HL-60/S4 treated with phorbol 12-myristate 13-acetate at 8.2 ng/mL for 4 days and 3 days (cell line): ENCODE measurements around the gene ELL.
"Not testable (repeated sequence)": the region's sequence is repeated elsewhere in the genome, so short reads cannot be mapped to it uniquely, and the experiment has no call there.

Experiments used
- in situ Hi-C: fragments of 300-500 bp; cut with MboI; formaldehyde crosslinking; loops from 2 replicates; pipeline ENCODE4 v1.15.0; 2022; ENCODE audit warnings: low sequenced_read_pairs

ELL gene

DNA sequence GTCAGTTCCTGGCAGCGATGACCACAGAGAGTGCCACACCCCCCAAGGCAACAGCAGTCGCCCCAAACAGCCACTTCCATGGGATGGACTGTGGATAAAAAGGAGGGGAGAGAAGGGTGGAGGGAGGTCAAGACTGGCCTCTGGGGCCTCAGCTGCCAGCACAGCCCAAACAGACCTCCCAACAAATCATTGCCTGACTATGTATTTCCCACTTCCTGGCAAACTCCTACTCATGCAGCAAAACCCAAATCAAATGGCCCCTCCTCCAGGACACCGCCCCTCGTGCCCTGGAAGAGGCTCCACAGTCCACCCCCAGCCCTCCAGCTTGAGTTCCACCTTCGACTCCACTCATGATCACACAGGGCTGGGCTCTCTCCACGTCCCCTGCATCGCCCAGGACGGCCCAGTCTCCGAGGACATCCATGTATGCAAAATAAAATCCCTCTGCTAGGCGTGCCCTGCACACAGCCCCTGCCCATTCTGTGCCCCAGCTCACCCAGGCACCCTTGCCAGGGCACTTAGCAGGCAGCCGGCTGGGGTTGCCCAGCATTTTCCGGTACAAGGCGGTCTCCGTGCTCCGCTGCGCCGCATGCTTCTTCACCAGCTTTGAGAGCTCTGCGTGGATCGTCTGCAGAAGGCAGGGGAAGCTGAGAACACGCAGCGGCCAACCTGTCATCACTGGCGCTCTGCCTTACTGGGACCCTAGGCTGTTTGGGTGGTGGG, 10.5 kb upstream of the ELL start:
- in situ Hi-C loops, result no loop called here

DNA sequence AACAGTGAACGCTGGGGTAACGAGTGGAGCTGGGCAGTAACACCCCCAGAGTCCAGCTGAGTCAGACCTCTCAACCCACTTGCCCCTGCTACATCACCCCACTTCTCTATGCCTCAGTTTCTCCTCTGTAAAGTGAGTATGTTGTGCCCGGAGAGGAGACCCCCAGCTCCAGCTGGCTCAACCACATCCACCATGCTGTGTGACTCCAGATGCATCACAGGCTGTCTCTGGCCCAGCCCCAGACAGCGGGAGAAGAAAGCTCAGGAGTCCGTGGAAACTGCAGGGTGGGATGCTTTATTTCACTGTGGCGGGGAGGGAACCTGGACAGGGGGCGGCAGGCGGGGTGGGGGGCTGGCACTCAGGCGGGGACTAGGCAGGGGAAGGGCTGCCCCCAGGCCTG, 9.6 kb upstream of the ELL start:
- in situ Hi-C loops, result no loop called here

DNA sequence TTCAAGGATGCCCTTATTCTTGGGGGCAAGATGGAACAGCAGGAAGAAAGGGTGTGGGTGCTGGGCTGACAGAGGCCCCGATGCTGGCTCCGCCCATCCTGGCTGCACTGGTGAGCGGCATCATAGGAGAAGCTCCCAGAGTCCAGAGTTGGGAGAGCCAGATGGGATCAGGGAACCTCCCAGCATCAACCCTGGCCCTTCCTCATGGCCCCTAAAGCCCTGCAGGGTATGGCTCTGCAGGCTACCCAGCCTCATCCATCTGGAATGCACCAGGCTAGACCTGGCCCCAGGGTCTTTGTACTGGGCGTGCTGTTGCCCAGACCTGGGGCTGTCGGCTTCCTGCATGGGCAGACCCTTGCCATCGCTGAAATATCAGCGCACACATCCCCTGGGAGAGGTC, 7.9 kb upstream of the ELL start:
- in situ Hi-C loops, result no loop called here

DNA sequence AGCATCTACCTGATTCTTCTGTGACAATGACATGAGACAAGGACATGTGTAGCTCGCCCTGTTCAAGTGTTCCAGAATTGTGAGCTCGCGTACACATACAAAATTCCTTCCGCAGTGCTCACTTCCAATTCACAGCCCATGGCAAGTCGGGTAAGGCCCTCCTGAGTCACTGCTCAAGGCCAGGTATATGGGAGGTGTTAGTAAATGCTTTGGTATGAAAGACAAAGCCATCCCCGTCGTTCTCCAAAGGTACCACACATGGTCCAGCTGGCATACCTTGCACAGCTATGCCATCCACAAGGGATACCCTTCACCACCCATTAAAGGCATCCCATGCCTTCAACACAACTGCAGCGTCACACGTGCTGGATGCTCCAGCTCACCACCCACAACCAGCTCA, 4.4 kb upstream of the ELL start:
- in situ Hi-C loops, result no loop called here

DNA sequence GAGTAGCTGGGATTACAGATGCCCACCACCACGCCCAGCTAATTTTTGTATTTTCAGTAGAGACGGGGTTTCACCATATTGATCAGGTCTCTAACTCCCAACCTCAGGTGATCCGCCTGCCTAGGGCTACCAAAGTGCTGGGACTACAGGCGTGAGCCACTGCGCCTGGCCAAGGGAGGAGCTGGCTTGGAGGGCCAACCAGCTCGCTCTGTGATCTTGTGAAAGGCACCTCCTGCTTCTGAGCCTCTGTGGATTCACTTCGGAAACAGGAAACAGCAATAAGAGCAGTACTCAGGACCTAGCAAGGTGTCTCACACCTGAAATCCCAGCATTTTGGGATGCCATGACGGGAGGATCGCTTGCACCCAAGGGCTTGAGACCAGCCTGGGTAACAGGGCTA, 2.0 kb upstream of the ELL start:
- in situ Hi-C loops, result no loop called here

DNA sequence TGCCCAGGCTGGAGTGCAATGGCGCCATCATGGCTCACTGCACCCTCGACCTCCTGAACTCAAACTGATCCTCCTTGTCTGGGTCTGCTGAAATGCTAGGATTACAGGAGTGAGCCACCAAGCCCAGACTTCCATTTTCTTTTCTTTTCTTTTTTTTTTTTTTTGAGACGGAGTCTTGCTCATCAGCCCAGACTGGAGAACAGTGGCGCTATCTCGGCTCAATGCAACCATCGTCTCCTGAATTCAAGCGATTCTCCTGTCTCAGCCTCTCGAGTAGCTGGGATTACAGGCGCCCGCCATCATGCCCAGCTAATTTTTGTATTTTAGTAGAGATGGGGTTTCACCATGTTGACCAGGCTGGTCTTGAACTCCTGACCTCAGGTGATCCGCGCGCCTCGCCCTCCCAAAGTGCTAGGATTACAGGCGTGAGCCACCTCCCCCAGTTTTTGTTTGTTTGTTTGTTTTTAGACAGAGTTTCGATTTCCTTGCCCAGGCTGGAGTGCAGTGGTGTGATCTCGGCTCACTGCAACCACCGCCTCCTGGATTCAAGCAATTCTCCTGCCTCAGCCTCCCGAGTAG, 1.1 kb upstream of the ELL start:
- in situ Hi-C loops, result not testable (repeated sequence)

DNA sequence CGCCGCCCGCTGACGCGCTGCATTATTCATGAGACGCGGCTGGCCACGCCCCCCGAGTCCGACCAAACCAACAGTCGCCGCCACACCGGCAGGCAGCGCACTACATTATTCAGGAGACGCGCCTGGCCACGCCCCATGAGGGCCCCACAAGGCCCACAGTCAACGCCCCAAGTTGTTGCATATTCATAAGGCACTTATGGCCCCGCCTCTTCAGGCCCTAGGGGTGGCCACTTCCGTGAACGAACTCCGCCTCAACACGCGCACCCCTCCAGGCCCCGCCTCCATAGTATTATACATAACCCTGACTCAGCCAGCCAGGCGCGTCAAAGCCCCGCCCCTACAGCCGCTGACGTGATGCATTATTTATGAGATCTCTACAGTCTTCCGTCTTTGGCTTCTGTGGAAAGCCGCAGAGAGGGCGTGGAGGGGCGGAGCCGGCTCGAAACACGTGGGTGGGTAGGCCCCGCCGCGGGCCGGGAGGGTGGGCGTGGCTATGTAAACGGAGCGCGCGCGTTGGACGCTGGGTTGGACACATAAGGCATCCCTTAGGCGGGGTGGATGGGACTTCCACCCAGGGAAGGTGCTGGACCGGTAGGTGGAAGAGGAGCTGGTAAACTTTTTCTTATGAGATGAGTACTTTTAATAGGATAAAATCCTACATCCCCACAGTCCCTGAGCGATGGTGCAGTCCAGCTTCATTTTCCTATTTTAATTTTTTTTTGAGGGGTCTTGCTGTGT, 423 bp upstream of the ELL start:
- in situ Hi-C loops, result no loop called here

DNA sequence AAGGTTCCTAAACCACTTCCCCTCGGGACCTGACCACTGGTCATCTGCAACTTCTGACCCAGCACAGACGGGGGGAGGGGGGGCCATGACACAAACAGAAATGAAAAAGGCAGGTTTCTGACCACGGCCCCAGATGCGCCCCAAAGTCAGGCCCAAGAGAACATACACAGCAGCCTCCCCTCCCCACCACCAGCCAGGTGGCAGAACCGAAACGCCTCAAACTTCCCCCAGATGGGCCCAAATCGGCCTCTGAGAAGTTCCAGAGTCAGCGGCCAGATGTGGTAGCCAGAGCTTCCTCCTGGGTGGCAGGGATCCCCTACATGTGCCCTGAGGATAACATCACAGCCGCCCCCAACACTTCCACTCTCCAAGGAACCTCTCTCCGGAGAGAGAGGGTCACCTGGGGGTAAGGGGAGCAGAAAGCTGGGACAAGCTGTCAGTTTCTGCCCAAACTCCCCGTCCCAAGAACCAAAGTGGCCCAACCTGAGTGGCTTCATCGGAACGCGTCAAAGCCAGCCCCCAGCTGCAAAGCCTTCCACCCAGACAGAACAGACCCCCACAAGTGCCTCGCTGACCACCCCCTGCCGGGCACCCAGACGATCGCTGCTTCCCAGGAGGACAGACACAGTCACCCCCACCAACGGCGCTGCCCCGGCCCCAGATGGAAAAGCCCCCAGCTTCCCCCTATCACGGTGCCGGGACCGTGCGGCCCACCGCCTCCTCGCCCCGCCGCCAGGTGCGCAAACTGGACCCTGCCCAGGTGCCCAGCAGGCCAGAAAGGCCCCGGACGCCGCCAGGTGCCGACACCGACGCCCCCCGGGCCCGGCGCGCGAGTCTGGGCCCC, 800 bp downstream of the ELL start:
- in situ Hi-C loops, result no loop called here

DNA sequence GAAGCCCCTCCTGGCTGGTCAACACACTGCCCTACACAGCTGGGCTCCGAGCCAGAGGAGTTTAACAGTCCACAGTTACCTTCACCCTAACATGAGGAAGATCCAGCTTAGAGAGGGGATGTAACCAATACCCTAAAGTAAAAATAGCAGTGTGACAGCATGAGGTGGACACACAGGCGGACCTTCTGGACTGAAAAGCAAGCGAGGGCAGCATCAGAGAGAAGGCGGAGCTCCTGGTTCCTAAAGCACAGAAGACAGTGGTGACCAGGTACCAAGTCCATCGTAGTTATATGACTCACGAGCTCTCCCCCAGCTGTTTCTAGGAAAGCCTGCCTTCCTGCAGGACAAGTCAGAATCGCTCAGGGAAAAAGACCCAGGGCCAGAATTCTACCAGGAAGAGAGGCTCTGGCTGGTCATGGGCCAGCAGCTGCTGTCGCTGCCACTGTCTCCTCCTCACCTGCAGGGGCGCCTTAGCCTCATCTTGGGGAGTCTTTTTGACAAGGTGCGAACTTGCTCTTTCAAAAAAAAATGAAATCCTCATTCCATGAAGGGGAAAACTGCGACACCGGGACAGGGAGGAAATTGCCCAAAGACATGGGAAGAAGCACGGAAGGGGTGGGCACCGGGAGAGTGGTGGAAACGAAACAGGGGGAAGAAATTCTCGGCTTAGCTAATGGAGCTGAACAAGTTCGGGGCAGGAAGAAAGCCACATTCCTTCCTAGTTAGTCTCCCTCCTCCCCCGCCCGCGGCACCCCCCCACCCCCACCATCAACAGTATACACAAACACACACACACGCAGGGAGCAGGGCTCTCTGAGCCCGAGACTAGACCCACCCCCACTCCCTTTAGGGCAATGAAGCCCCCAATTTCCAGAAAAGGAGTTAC, 1.7 kb downstream of the ELL start:
- in situ Hi-C loops, result no loop called here

DNA sequence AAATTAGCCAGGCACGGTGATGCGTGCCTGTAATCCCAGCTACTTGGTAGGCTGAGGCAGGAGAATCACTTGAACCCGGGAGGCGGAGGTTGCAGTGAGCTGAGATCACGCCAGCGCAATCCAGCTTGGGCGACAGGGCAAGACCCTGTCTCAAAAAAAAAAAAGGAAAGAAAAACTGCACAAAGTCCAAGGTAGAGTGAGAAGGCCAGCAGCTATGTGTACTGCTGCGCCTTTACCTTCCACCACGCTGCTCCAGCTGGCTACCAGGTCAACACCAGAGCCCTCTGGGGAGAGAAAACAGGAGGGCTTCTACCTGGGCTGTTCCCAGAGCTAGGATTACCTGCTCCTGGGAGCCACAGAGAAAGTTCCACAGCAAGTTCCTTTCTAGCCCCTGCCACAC, 3.2 kb downstream of the ELL start:
- in situ Hi-C loops, result no loop called here

DNA sequence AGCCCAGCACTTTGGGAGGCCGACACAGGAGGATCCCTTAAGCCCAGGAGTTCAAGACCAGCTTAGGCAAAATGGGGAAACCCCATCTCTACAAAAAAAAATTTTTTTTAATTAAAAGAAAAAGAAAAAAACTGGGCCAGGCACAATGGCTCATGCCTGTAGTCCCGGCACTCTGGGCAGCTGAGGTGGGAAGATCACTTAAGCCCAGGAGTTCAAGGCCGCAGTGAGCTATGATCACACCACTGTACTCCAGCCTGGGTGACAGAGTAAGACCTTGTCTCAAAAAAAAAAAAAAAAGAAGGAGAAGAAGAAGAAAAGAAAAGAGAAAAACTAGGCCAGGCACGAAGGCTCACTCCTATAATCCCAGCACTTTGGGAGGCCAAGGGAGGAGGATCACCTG, 4.3 kb downstream of the ELL start:
- in situ Hi-C loops, result no loop called here

DNA sequence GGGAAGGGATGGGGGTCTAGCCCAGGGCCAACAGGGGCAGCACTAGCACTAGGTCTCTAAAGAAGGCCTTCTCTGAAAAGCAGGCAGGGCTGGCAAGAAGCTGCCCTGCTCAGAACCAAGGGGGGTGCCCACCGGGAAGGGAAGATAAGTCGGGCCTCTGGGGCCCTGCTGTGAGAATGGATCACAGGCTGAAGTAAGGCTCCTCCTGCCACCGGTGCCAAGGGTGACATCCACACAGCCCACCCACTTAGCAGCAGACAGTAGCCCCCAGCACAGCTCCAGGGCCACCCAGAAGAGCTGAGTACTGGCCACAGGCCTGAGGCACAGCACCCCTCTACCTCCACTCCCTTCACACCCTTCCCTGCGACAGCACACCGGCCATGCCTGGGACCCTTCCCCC, 5.9 kb downstream of the ELL start:
- in situ Hi-C loops, result no loop called here

DNA sequence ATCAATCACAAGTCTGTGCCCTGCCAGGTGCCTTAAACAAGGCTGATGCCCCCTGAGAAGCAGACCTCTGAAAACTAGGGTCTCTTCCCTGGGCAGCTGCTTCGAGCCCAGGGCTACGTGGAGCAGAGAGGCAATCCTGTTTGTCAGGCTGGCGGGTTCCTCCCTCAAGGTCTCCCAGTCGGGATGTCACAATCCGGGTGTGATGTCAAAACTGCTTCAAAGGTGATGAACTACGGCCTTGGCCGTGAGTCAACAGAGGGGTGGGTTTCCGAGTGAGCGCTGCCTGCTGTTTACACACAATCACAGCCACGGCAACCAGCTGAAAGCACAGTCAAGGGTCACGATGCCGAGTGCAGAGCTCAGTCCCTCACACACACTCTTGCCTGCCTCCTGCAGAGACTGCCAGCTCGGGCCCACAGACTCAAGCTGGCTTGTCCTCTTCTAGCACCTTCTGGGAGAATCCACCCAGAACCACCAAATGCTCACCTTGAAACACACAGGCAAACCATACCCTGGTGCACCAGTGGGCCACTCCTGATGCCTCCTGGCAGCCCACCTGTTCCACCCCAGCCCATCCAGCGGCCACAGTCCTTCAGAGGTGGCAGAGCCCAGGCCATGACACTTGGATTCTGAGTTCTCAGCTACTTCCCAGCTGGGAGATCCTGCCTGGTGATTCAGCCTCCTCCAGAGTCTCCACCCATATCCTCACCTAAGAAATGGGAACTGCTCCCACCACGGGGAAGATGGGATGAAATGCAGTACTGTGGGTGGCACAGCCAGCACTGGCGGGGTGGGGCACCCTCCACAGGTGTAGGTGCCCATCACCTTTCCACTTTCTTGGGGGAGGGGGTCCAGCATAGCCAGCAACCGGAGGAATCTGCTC, 6.8 kb downstream of the ELL start:
- in situ Hi-C loops, result no loop called here

DNA sequence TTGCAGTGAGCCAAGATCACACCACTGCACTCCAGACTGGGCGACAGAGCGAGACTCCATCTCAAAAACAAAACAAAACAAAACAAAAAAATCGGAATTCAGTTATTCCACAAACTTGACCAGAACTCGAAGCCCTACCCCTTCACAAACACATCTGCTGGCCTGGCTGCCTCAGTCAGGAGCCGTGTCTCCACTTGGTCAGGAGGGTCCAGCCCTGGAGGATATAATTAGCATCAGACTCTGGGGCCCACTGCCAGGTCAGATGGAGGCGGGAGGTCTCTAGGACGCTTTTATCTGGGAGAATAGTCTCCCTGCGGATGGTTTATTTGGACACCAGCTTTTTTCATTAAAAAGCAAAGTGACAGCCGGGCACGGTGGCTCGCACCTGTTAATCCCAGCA, 8.0 kb downstream of the ELL start:
- in situ Hi-C loops, result no loop called here

DNA sequence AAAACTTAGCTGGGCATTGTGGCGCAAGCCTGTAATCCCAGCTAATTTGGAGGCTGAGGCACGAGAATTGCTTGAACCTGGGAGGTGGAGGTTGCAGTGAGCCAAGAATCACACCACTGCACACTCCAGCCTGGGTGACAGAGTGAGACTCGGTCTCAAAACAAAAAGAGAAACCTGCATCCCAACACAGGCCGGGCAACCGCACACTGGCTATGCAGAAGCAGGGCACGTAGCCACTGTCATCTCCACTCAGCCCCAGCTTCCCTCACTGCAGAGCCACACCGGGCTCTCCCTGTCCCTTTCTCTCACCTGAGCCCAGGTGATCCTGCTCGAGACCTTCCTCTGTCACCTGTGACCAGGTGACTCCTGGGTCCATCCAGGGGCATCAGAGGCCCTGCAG, 11.7 kb downstream of the ELL start:
- in situ Hi-C loops, result no loop called here

DNA sequence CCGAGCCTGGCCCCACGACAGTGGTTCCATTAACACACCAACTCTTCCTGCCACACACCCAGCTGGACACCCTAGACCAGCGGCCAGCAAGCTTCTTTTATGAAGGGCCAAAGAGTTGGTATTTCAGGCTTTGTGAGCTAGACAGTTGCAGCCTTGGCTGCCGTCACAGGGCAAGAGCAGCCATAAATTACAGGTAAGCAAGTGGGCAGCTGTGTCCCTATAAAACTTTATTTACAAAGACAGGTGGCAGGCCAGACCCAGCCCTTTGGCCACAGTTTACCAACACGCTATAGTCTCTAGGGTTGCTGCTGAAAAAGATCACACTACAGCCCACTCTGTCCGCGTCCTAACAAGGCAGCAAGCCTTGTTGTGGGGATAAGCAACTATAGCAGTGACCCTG, 13.3 kb downstream of the ELL start:
- in situ Hi-C loops, result no loop called here

DNA sequence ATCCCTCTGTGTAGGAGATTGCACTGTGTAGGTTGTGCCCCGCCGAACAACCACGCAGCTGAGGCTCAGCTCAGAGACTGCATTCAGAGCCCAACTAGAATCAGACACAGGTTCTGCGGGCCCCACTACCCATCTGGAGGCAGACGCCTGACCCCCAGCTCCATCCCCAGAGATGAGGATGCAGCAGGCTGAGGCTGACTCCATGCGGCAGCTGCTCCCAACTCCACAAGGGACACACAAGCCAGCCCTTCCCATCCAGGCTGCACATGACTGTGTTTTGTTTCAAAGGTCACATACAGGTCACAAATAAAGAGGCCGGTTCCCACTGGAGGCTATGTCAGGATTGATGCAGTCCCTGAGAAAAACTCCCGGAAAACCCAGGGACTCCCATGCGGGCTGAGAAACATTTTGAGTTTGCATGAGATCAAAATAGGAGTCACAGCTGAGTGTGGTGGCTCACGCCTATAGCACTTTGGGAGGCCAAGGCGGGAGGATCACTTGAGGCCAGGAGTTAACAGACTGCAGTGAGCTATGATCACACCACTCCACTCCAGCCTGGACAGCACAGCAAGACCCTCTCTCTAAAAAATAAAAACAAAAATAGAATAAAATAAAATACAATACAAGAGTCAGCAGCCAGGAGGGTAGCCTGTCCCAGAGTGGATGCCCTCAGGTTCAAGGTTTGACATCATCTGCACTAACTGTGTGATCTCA, 14.0 kb downstream of the ELL start:
- in situ Hi-C loops, result no loop called here

DNA sequence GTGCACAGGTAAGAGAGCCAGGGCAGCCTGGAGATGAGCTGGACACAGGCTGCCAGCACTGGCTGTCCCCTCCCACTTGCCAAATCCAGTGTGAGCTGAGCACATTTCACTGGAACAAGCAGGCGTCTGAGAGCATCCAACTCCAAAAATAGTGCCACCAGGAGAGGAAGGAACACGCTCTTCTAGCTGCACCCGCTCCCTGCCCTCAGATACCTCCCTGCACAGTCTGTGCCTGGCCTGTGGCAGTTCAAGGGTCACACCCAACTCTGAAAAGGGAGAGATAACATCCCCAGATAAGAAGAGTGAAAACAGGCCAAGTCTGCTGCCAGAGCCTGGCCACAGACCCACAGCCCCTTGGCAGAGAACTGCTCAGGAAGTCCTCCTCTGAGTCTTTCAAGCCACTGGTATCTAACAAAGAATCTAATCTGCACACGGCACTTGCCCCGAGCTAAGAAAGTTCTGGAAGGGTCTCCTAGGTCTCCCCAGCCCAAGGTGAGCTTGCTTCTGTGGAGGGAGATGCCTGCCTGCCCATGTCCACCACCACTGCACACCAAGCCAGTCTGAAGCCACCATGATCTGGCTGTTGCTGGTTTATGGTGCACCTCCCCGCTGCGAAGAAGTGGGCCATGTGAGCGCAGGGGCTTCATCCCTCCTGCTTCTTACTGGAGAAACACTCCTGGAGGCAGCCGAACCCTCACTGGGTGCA, 14.7 kb downstream of the ELL start:
- in situ Hi-C loops, result no loop called here
